NT2/D1 (cell line): ENCODE results near the gene CLCN4.

ENCODE experiments used
- SUZ12 ChIP-seq: IDR thresholded peaks from 2 replicates; pipeline ENCODE4 v1.6.1; 2011; ENCODE audit not compliant: insufficient read length, insufficient read depth; ENCODE audit errors: extremely low read depth
- YY1 ChIP-seq: IDR thresholded peaks from 2 replicates; pipeline ENCODE4 v1.6.1; 2011; ENCODE audit not compliant: insufficient read length, insufficient read depth

- no peak for TF ChIP-seq SUZ12
- no peak for TF ChIP-seq YY1
Observed at GRCh38 chrX:10126044-10126443, 30.7 kb upstream of the CLCN4 start.
